ENCODE data around the gene BMPR1B.
"Not testable (repeated sequence)": the region's sequence is repeated elsewhere in the genome, so short reads cannot be mapped to it uniquely, and the experiment has no call there.

BMPR1B gene

GRCh38 chr4:95038791-95039190 lies 281.0 kb downstream of the BMPR1B start:
- no peak for DNase-seq (ENCODE audit: low read depth)

DNA sequence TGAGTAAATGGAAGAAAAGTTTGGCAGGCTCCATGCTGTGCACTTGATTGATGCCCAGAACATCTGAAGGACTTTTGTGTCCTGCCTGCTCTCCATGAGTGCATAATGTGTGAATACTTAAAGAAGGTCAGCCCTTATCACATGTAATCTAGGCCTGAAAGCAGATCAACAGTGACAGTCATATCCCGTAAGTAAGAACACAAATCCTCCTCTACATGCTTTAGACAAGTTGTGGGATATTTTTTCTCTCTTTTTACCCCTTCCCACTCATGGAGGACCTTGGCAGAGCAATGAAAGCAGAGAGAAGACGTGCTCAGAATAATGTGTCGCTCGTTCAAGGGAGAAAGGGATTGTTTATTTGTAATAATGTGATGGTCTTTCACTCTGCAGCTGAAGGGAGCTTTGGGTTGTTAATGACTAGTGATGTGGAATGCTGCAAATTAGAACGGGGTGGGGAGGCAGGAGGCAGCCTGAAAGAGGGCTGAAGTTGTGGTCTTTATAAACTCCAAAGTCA lies 286.6 kb downstream of the BMPR1B start:
- DNase-seq (ENCODE audit: low read depth): no peak

DNA sequence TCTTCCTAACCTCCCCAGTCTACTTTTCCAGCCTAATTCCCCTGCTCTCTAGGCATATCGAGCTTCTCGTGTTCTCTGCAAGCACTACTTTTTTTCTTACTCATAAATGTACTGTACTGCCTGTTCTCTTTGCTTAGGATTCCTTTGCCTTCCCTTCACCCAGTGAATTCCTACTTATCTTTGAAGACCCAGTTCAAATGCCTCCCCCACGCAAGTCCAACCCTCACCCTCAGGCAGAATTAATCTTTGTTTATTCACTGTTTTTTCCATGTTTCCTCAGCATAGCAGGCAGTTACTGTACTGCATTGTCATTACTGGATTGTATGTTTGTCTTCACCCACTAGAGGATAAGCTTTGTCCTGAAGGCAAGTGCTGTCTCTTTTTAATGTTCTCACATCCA lies 287.7 kb downstream of the BMPR1B start:
- DNase-seq (ENCODE audit: low read depth): no peak

- DNase-seq (ENCODE audit: low read depth): no peak
These were observed 290.5 kb downstream of the BMPR1B start for GRCh38 chr4:95048296-95048695.

- no peak for DNase-seq (ENCODE audit: low read depth)
These were observed 291.9 kb downstream of the BMPR1B start for GRCh38 chr4:95049551-95050233.

- DNase-seq (ENCODE audit: low read depth): no peak
These were observed 293.4 kb downstream of the BMPR1B start for GRCh38 chr4:95050980-95051701.

DNA sequence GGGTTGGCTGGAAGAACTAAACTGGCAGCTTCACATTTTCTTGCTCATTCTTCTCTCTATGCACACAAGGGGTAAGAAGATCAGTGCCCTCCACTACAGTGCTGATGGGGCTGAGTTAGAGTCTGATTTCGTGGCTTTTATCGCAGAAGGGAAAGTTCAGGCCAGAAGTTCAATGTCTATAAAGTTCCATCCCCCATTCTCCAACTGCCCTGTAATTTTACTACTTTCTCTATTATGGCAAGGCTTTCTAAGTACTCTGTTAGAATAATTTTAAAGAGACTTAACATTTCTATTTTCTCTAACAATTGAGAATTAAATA lies 293.9 kb downstream of the BMPR1B start:
- no peak for DNase-seq (ENCODE audit: low read depth)

DNA sequence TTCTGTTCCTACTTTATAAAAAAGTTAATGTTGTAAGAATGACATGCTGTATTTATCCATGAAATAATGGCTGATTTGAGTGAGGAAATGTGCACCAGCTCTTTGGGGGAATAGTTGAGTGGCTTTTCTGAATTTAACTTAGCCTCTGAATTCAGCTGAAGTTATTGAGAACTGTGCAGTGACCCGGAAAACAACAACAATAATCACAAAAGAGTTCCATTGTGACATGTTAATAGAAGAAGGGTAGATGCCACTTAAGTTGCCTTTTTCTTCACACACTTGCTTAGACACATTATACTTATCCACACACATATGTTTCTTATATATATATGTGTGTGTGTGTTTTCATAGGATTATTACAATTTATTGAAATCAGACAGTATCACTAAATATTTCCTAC lies 301.2 kb downstream of the BMPR1B start:
- no peak for DNase-seq (ENCODE audit: low read depth)

GRCh38 chr4:95059663-95060062 lies 301.9 kb downstream of the BMPR1B start:
- no peak for DNase-seq (ENCODE audit: low read depth)

DNA sequence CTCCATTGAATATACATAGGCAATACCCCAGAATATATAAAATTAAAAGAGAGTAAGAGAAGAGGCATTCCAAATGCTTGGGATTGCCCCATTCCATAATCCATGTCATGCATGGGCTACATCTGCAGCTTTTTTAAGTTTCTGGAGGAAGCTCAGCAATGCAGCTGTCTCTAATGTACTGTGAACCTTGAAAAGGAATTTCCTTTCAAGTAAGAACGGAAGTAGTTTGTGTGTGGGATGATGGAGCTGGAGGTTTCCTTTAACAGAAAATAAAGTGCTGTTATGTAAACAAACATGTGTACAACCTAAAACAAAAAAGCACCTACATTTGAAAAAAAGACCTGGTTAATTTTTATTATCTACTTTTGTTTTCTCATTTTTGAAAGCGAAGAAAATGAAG lies 303.5 kb downstream of the BMPR1B start:
- DNase-seq (ENCODE audit: low read depth): no peak

GRCh38 chr4:95061801-95062200 lies 304.0 kb downstream of the BMPR1B start:
- not testable (repeated sequence) for DNase-seq (ENCODE audit: low read depth)

- no peak for DNase-seq (ENCODE audit: low read depth)
These were observed 308.3 kb downstream of the BMPR1B start for GRCh38 chr4:95066050-95066449.

GRCh38 chr4:95068401-95068800 lies 310.6 kb downstream of the BMPR1B start:
- no peak for DNase-seq (ENCODE audit: low read depth)

DNA sequence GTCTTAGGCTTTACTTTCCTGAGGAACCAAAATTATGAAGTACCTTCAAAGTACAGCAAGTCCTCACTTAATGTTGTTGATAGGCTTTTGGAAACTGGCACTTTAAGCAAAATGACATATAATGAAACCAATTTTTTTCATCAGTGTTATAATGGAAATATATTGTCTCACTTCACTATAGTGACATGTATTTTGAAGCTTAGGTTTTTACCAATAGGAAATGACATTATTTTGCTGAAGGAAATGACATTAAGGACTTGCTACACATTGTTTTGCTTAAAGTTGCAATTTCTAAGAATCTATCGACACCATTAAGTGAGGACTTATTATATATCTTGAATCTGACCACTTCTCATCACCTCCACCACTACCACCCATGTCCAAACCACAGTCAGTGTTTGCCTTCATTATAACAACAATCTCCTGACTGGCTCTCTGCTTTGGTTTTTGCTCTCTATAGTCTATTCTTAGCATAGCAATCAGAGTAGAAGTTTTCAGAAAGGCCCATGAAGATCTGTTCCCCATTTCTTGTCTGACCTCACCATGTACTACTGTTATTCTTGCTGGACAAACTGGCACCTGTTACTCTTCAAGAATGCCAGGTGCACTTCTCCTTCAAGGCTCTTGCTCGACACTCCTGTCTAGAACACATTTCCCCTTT lies 311.2 kb downstream of the BMPR1B start:
- DNase-seq (ENCODE audit: low read depth): no peak

GRCh38 chr4:95071851-95072250 lies 314.1 kb downstream of the BMPR1B start:
- no peak for DNase-seq (ENCODE audit: low read depth)

DNA sequence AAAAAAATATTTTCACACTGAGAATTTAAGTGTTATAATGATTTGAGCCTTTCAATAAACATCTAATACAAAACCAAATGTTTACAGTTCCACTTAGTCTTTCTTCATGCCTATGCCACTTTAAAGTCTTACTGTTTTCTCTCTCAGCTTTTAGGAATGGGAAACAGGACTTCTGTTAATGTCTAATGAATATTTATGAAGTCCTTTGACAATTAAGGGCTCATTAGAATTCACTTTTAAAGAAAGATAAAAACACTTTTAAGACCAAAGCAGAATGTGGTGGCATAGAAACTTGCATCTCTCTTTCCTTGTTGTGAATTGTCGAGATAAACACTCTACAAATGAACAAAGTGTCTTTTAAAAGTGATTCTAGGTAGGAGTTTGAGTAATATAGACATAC lies 315.9 kb downstream of the BMPR1B start:
- no peak for DNase-seq (ENCODE audit: low read depth)

- no peak for DNase-seq (ENCODE audit: low read depth)
These were observed 320.1 kb downstream of the BMPR1B start for GRCh38 chr4:95077864-95078263.

DNA sequence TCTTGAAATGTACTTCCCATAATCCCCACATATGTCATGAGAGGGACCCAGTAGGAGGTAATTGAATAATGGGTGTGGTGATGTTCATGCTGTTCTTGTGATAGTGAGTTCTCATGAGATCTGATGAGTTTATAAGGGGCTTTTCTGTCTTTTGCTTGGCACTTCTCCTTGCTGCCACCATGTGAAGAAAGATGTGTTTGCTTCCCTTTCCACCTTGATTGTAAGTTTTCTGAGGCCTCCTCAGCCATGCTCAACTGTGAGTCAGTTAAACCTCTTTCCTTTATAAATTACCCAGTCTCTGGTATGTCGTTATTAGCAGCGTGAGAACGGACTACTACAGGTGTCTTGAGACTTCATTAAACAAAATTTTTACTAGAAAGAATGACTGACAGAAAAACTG lies 323.2 kb downstream of the BMPR1B start:
- no peak for DNase-seq (ENCODE audit: low read depth)

DNA sequence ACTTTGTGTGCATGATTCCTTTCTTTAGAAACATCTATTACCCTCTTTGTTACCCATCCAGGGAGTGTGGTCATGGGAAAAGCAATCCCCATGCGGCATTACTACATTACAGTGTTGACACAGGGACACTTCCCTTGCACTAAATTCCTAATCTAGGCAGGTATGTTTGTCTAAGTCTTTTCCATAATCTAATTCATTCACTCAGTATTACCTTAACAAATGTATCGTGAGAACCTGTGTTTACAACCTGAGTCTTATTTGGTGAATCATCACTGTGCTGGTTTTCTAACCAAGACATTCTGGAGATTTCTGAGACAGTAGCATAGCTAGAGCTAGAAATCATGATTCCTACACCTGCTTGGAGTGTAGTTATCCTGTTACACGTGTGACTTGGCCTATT lies 326.8 kb downstream of the BMPR1B start:
- no peak for DNase-seq (ENCODE audit: low read depth)

GRCh38 chr4:95085124-95085833 lies 327.5 kb downstream of the BMPR1B start:
- no peak for DNase-seq (ENCODE audit: low read depth)

GRCh38 chr4:95086551-95086950 lies 328.8 kb downstream of the BMPR1B start:
- DNase-seq (ENCODE audit: low read depth): no peak

GRCh38 chr4:95087657-95088455 lies 330.1 kb downstream of the BMPR1B start:
- DNase-seq (ENCODE audit: low read depth): no peak

Data from HS-5 (cell line).